Measurements from ENCODE around the gene GNGT1.
"Not testable (repeated sequence)": the region's sequence is repeated elsewhere in the genome, so short reads cannot be mapped to it uniquely, and the experiment has no call there.

The GNGT1 gene

DNA sequence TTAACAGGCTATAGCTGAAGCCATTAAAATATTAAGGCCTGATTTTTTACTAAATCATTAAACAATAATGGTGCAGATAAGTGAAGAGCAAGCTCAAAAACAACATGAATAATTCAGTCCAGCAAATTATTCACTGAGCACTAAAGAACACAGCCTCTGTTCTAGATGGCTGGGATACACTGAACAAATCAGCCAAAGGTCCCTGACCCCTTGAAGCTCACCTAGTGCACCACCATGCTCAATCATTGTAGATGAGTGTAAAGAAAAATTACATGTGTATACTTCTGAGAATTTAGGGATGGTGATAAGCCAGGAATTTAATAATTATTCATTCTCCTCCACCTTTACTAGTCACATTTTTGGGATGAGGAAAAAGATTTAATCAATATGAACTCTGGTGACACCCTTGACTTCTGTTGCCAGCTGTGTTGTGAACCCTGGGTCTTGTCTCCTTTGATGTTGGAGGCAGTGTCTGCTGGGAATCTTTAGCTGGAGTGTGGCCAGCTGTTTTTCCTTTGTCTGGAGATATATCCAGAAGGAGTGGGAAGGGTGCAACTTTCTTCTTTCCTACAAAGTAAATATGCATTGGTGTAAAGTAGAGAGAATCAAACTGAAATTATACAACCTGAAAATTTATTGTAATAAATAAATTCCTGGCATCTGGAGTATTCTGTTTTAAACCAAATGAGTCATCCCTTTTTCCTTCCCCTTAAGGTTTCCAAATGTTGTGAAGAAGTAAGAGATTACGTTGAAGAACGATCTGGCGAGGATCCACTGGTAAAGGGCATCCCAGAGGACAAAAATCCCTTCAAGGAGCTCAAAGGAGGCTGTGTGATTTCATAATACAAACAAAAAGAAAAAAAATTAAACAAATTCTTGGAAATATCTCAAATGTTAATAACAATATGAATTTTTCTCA is 4.0 kb downstream of the GNGT1 start:
- DNase-seq (ENCODE audit: low read depth) = no peak

- DNase-seq (ENCODE audit: low read depth) = not testable (repeated sequence)
These were observed 4.9 kb downstream of the GNGT1 start for GRCh38 chr7:93911242-93911641.

GRCh38 chr7:93911661-93912060 is 5.3 kb downstream of the GNGT1 start:
- not testable (repeated sequence) for DNase-seq (ENCODE audit: low read depth)

DNA sequence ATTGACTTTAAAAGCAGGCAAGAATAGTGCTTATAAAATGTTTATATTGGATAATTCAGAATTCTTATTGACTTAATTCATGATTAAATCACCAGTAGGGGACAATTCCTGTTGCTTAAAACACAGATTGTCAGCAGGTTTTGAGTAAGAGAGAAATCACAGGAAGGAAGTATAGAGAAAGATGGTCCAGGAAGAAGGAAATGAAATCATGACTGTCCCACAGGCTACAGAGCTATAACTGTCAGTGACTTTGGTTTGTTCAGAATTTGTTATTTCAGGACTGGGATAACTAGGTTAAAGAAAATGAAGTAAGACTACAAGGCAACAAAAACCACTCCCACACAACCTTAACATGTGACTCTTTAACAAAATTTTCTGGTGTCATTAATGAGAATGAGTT is 6.8 kb downstream of the GNGT1 start:
- DNase-seq (ENCODE audit: low read depth) = no peak

GRCh38 chr7:93914581-93915066 is 8.3 kb downstream of the GNGT1 start:
- DNase-seq (ENCODE audit: low read depth) = no peak

DNA sequence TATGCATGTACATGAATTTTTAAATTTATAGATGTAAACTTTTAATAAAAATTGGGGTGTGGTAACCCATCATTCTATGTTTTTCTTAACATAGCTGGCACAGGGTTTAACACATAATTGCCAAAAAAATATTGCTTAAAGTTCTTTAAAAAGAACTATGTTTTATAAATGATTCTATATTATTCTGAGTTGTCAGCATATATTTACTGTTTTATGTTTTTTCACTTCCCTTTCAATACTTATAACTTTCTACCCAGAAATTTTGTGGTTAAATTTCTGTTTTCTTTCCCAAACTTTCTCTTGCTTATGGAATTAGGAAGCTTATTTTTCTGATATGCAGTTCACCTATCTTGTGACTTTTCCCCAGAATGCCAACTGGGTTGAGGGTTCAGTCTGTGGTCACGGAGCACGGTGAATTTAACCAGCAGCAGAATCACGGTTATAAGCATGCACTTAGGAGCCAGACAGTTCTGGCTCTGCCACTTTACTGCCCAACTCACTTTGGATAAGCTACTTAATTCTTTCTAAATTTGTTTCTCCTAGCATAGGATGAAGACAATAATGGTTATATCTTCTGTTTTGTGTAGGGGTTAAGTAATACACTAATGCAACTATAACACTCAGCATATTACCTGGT is 9.0 kb downstream of the GNGT1 start:
- not testable (repeated sequence) for DNase-seq (ENCODE audit: low read depth)

- not testable (repeated sequence) for DNase-seq (ENCODE audit: low read depth)
These were observed 9.5 kb downstream of the GNGT1 start for GRCh38 chr7:93915888-93916287.

DNA sequence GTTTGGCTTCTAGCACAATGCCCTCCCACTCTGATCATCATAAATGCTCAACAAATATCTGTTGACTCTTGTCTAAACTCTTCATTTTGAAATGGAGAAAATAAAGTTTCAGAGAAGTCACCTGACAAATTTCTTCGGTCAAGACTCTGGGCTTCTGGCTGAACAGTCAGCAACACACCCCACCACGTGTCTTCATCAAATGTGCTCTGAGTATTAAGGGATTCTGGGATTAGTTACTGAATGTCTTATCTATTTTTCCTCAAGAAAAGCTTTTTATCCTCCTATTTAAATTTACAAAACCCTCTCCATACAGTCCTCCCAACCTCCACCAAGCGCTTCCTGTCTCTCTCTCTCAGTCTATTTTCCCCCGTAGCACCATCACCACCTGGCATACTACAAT is 9.9 kb downstream of the GNGT1 start:
- DNase-seq (ENCODE audit: low read depth) = not testable (repeated sequence)

GRCh38 chr7:93920496-93921182 is 14.3 kb downstream of the GNGT1 start:
- no peak for DNase-seq (ENCODE audit: low read depth)

- no peak for DNase-seq (ENCODE audit: low read depth)
These were observed 14.8 kb downstream of the GNGT1 start for GRCh38 chr7:93921186-93921585.

GRCh38 chr7:93921607-93922566 is 15.5 kb downstream of the GNGT1 start, which contains the start of gene GNG11:
Gene GNG11 (plus strand): TSS chr7:93921735. CDS start chr7:93922138, 403 bp downstream.
- DNase-seq (ENCODE audit: low read depth) = no peak

DNA sequence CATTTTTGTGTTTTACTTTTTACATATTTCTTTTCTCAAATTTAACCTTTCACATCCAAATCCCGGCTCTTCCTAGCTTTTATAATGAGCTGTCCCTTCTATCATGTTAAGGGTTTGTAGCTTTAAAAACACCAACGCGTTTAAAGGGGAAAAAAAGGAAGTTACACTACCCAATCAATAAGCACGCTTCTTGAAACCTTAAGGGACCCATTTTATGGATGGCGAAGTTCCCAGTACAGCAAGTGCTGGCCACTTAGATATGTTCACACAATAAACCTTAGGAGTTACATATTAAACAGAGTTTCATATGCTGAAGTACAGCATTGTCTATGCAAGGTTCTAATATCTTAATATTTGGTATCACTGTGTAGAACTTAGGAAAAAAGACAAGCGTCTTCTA is 16.9 kb downstream of the GNGT1 start:
- no peak for DNase-seq (ENCODE audit: low read depth)

- DNase-seq (ENCODE audit: low read depth) = no peak
These were observed 17.6 kb downstream of the GNGT1 start for GRCh38 chr7:93923942-93924341.

GRCh38 chr7:93926800-93927199 is 20.4 kb downstream of the GNGT1 start:
- no peak for DNase-seq (ENCODE audit: low read depth)

GRCh38 chr7:93927585-93927984 is 21.2 kb downstream of the GNGT1 start:
- no peak for DNase-seq (ENCODE audit: low read depth)

- DNase-seq (ENCODE audit: low read depth) = no peak
These were observed 25.3 kb downstream of the GNGT1 start for GRCh38 chr7:93931655-93932054.

DNA sequence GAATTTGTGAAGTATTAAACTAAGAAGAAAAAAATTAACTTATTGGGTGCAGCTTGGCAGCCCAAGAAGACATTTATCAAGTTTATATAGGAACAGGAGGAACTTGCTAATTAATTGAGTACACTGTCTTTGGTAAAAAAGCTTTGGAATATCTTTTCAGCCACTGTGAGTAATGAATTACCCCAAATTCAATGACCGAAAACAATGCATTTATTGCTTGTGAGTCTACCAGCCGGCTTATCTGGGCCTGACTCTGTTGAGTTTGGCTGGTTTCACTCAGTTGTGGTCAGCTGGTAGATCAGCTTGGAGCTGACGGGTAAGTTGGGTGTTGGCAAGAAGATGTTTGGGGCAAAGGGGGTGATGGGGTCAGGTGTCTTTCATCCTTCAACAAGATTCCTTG is 26.8 kb downstream of the GNGT1 start:
- DNase-seq (ENCODE audit: low read depth) = no peak

GRCh38 chr7:93935102-93935501 is 28.7 kb downstream of the GNGT1 start:
- DNase-seq (ENCODE audit: low read depth) = no peak

GRCh38 chr7:93937818-93938217 is 31.5 kb downstream of the GNGT1 start:
- DNase-seq (ENCODE audit: low read depth) = no peak

- DNase-seq (ENCODE audit: low read depth) = no peak
These were observed 31.9 kb downstream of the GNGT1 start for GRCh38 chr7:93938293-93938692.

- no peak for DNase-seq (ENCODE audit: low read depth)
These were observed 35.6 kb downstream of the GNGT1 start for GRCh38 chr7:93941945-93942344.
